ENCODE results near the gene ZNF780A. TPM values are rescaled to one million over a fixed set of nuclear protein-coding genes. Genes with fewer than 3 reads are reported as not detected.

ZNF780A gene
- total RNA-seq, 1 donor from 2014 or later, result 30.2 TPM

GRCh38 chr19:40110570-40110969 is 19.8 kb upstream of the ZNF780A start:
- no peak overlapping the region for H2AFZ ChIP-seq (replicated peaks)
- Mint-ChIP-seq H3K9me3 (peaks cover 27% of the 10 kb centered on the region), H3K36me3 (no peaks in the 10 kb centered on the region), H3K27ac (no peak overlapping the region), H3K4me3 (no peak overlapping the region), H3K4me1 (no peaks in the 10 kb centered on the region), H3K27me3 (ENCODE audit: insufficient read depth, low read depth) (peaks cover 1% of the 10 kb centered on the region)
- H3K79me2 ChIP-seq (ENCODE audit: low read depth), result no peaks in the 10 kb centered on the region
- no peaks in the 10 kb centered on the region for H3K36me3 ChIP-seq
- no peak overlapping the region for H3K27ac ChIP-seq
- H3K4me1 ChIP-seq, result no peaks in the 10 kb centered on the region
- H3K27me3 ChIP-seq, result no peaks in the 10 kb centered on the region
- TF ChIP-seq EZH2phosphoT487 (IDR thresholded peaks at IDR 0.05) (no peak), EZH2 (IDR thresholded peaks at IDR 0.05) (no peak)
- TF ChIP-seq, protein P1, sequence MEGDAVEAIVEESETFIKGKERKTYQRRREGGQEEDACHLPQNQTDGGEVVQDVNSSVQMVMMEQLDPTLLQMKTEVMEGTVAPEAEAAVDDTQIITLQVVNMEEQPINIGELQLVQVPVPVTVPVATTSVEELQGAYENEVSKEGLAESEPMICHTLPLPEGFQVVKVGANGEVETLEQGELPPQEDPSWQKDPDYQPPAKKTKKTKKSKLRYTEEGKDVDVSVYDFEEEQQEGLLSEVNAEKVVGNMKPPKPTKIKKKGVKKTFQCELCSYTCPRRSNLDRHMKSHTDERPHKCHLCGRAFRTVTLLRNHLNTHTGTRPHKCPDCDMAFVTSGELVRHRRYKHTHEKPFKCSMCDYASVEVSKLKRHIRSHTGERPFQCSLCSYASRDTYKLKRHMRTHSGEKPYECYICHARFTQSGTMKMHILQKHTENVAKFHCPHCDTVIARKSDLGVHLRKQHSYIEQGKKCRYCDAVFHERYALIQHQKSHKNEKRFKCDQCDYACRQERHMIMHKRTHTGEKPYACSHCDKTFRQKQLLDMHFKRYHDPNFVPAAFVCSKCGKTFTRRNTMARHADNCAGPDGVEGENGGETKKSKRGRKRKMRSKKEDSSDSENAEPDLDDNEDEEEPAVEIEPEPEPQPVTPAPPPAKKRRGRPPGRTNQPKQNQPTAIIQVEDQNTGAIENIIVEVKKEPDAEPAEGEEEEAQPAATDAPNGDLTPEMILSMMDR (IDR thresholded peaks at IDR 0.05), result no peak
- no peak overlapping the region for H3K4me2 ChIP-seq
- DNase-seq (ENCODE audit: low spot score), result no peak
- peaks cover 12% of the 10 kb centered on the region for H3K9me3 ChIP-seq (ENCODE audit: low read depth)
- no peaks in the 10 kb centered on the region for H3F3A ChIP-seq (ENCODE audit: low read depth)
- H4K20me1 ChIP-seq (ENCODE audit: low read depth), result no peaks in the 10 kb centered on the region
- no peak overlapping the region for H3K9ac ChIP-seq
- H3K4me3 ChIP-seq, result no peak overlapping the region

DNA sequence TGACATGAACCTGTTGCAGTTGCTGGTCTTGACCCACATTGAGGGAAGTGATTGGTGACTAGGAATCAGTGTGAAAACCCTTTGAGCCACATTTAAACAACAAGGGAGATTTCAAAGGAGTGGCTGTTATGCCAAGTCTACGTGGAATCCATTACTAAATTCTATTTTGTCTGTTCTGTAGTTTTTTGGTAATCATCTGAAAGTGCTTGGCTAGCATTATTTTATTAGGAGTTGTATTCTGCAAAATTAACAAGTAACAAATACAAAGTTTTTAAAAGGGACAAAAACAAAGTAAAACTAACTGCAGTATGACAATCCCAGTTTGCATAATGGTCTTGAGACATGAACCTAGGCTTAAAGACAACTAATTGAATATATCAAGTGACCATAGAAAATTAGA is 14.0 kb upstream of the ZNF780A start:
- peaks cover 4% of the 10 kb centered on the region for H3K27me3 ChIP-seq
- no peak overlapping the region for H3K27ac ChIP-seq
- no peak overlapping the region for H3K9ac ChIP-seq
- H3K4me3 Mint-ChIP-seq, result no peak overlapping the region
- no peaks in the 10 kb centered on the region for H3K9me3 ChIP-seq (ENCODE audit: low read depth)
- no peak overlapping the region for H2AFZ ChIP-seq (replicated peaks)
- H3K36me3 ChIP-seq, result no peaks in the 10 kb centered on the region
- H3K4me2 ChIP-seq, result no peak overlapping the region
- no peaks in the 10 kb centered on the region for H3K79me2 ChIP-seq (ENCODE audit: low read depth)
- no peaks in the 10 kb centered on the region for H3K36me3 Mint-ChIP-seq
- no peak overlapping the region for H3K27ac Mint-ChIP-seq
- peaks cover 2% of the 10 kb centered on the region for H3K27me3 Mint-ChIP-seq (ENCODE audit: insufficient read depth, low read depth)
- no peaks in the 10 kb centered on the region for H3F3A ChIP-seq (ENCODE audit: low read depth)
- TF ChIP-seq EZH2 (IDR thresholded peaks at IDR 0.05), result no peak
- no peak for TF ChIP-seq EZH2phosphoT487 (IDR thresholded peaks at IDR 0.05)
- TF ChIP-seq, protein P1 (IDR thresholded peaks at IDR 0.05), result no peak
- peaks cover 10% of the 10 kb centered on the region for H3K9me3 Mint-ChIP-seq
- H3K4me3 ChIP-seq, result no peak overlapping the region
- DNase-seq (ENCODE audit: low spot score), result no peak
- H3K4me1 ChIP-seq, result no peaks in the 10 kb centered on the region
- no peaks in the 10 kb centered on the region for H3K4me1 Mint-ChIP-seq
- no peaks in the 10 kb centered on the region for H4K20me1 ChIP-seq (ENCODE audit: low read depth)

DNA sequence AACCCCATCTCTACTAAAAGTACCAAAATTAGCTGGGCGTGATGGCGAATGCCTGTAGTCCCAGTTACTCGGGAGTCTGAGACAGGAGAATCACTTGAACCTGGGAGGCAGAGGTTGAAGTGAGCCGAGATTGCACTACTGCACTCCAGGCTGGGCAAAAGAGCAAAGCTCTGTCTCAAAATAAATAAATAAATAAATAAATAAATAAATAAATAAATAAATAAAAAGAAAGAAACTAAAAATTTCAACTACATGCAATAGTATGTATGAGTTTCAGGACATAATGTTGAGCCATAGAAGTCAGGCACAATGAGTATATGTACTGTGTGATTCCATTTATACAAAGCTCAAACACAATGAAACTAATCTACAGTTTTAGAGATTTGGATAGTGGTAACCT is 12.9 kb upstream of the ZNF780A start:
- H3K36me3 ChIP-seq, result no peaks in the 10 kb centered on the region
- peaks cover 2% of the 10 kb centered on the region for H3K27me3 Mint-ChIP-seq (ENCODE audit: insufficient read depth, low read depth)
- H3K9me3 Mint-ChIP-seq, result peaks cover 9% of the 10 kb centered on the region
- peaks cover 4% of the 10 kb centered on the region for H3K27me3 ChIP-seq
- TF ChIP-seq, protein P1 (IDR thresholded peaks at IDR 0.05), result no peak
- TF ChIP-seq EZH2phosphoT487 (IDR thresholded peaks at IDR 0.05) (no peak), EZH2 (IDR thresholded peaks at IDR 0.05) (no peak)
- no peaks in the 10 kb centered on the region for H3K9me3 ChIP-seq (ENCODE audit: low read depth)
- no peaks in the 10 kb centered on the region for H4K20me1 ChIP-seq (ENCODE audit: low read depth)
- H3K4me1 ChIP-seq, result no peaks in the 10 kb centered on the region
- no peaks in the 10 kb centered on the region for H3K36me3 Mint-ChIP-seq
- no peak overlapping the region for H3K27ac ChIP-seq
- no peak overlapping the region for H3K4me3 ChIP-seq
- H3K9ac ChIP-seq, result no peak overlapping the region
- no peaks in the 10 kb centered on the region for H3K4me1 Mint-ChIP-seq
- no peak overlapping the region for H3K4me2 ChIP-seq
- no peaks in the 10 kb centered on the region for H3K79me2 ChIP-seq (ENCODE audit: low read depth)
- no peak for DNase-seq (ENCODE audit: low spot score)
- H3F3A ChIP-seq (ENCODE audit: low read depth), result no peaks in the 10 kb centered on the region
- no peak overlapping the region for H2AFZ ChIP-seq (replicated peaks)
- H3K27ac Mint-ChIP-seq, result no peak overlapping the region
- H3K4me3 Mint-ChIP-seq, result no peak overlapping the region

Measured in neural progenitor cell (in vitro differentiated cells).